Mucosa of descending colon (tissue), 3 donors: ENCODE results near the gene GLYAT. TPM values are rescaled to one million over a fixed set of nuclear protein-coding genes. Genes with fewer than 3 reads are reported as not detected.
A peak's percentile ranks its signal among the peaks of the same experiment; 100 is the strongest.

Experiments used
- ATAC-seq: fragments of 200-7000 bp; cut with Tn5 transposase; one replicate; pipeline ENCODE4 v1.9.1; 2020; ENCODE audit warnings: mild to moderate bottlenecking, moderate library complexity
- DNase-seq, 3 donors: peaks; one replicate each; pipeline ENCODE4 v3.0.0-alpha.2; 2020
- H3K36me3 ChIP-seq: fragments of 200-600 bp; one replicate; pipeline ENCODE4 v1.8.0; 2021; ENCODE audit warnings: low read depth, mild to moderate bottlenecking
- H3K4me1 ChIP-seq: fragments of 200-600 bp; one replicate; pipeline ENCODE4 v1.8.0; 2021; ENCODE audit warnings: low read depth, mild to moderate bottlenecking
- H3K4me3 ChIP-seq: fragments of 200-600 bp; one replicate; pipeline ENCODE4 v1.8.0; 2021; ENCODE audit warnings: mild to moderate bottlenecking
- H3K9me3 ChIP-seq: fragments of 200-600 bp; one replicate; pipeline ENCODE4 v1.8.0; 2021; ENCODE audit warnings: mild to moderate bottlenecking
- intact Hi-C, 2 donors: fragments of 100-400 bp; cut with DNase I in 1 of 2; cut with micrococcal nuclease in 1 of 2; formaldehyde crosslinking; loops; one replicate each; pipeline versions ENCODE4 v1.11.0 to v1.11.1; 2022; cut with DNase I, micrococcal nuclease
- total RNA-seq, 3 donors: library from RNA; stranded (reverse); fragmentation: NEBNext Ultra II Directional in 2 of 3; extraction: Animal tissue kit (Norgen Biotek cat#: 25700) in 2 of 3; gene quantifications; one replicate each; pipeline versions ENCODE4 v1.2.1 to v1.2.4, GENCODE V29; 2021 to 2023
- TF ChIP-seq, protein P1 (sequence below): fragments of 200-600 bp; IDR thresholded peaks from one replicate; pipeline ENCODE4 v1.8.0; 2022; ENCODE audit warnings: antibody characterized with exemption, mild to moderate bottlenecking
- donor health status: DM: no; HTN: no; CAD: no; lungs with moderate emphysema.
- donor health status: DM: no; HTN: no; CAD: no.
- donor health status: DM: no; HTN: yes; CAD: no.

The GLYAT gene
- total RNA-seq, 3 donors from 2014 or later = not detected

DNA sequence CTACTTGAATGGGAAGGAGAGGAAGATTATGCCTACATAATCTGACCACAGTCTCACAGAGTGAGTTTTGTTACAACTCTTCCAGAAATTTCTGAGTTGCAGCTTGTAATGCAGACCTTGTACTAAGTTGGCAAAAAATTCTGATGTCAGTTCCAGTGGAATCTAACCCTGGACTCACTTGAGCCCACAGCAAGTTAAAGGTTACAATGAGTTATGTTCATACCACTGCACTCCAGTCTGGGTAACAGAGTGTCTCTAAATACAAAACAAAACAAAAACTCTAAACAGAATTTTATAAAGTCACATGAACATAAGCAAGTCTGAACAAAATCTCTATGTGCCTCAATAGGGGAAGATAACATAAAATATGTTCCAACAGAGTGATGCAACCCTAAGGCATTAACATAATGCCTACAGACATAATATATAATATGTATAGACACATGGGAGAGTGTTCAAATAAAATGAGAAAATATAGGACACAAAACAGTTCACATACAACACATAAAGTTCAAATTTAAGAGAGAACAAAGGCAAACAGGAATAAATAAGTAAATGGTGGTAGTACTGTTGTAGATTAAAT lies 1.1 kb downstream of the GLYAT start:
- intact Hi-C loops = no loop called here
- no peak for DNase-seq
- TF ChIP-seq, protein P1, sequence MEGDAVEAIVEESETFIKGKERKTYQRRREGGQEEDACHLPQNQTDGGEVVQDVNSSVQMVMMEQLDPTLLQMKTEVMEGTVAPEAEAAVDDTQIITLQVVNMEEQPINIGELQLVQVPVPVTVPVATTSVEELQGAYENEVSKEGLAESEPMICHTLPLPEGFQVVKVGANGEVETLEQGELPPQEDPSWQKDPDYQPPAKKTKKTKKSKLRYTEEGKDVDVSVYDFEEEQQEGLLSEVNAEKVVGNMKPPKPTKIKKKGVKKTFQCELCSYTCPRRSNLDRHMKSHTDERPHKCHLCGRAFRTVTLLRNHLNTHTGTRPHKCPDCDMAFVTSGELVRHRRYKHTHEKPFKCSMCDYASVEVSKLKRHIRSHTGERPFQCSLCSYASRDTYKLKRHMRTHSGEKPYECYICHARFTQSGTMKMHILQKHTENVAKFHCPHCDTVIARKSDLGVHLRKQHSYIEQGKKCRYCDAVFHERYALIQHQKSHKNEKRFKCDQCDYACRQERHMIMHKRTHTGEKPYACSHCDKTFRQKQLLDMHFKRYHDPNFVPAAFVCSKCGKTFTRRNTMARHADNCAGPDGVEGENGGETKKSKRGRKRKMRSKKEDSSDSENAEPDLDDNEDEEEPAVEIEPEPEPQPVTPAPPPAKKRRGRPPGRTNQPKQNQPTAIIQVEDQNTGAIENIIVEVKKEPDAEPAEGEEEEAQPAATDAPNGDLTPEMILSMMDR = no peak
- Histone ChIP-seq H3K9me3 (no peaks in the 10 kb centered on the region), H3K4me1 (no peaks in the 10 kb centered on the region), H3K36me3 (no peaks in the 10 kb centered on the region), H3K4me3 (no peak overlapping the region)
- ATAC-seq = no peak

DNA sequence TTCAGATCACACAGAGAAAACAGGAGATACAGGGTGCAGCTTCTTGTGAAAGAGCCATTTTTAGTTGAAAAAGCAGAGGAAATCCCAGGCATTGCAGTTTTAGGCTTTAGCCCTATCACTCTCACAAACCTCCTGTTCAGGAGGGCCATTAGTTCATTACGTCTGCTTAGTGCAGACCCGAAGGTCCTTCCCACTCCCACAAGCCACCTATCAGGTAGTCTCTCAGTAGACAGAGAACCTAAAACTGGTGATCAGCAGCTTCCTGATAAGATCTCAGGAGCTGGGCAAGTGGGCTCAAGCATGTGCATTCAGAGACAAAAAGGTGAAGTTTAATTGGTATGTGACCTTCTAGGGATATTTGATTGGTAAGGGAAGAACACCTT lies 4.3 kb downstream of the GLYAT start:
- TF ChIP-seq, protein P1 = no peak
- no peak for ATAC-seq
- Histone ChIP-seq H3K4me1 (no peaks in the 10 kb centered on the region), H3K36me3 (no peaks in the 10 kb centered on the region), H3K4me3 (no peak overlapping the region), H3K9me3 (no peaks in the 10 kb centered on the region)
- intact Hi-C loops = no loop called here
- no peak for DNase-seq

DNA sequence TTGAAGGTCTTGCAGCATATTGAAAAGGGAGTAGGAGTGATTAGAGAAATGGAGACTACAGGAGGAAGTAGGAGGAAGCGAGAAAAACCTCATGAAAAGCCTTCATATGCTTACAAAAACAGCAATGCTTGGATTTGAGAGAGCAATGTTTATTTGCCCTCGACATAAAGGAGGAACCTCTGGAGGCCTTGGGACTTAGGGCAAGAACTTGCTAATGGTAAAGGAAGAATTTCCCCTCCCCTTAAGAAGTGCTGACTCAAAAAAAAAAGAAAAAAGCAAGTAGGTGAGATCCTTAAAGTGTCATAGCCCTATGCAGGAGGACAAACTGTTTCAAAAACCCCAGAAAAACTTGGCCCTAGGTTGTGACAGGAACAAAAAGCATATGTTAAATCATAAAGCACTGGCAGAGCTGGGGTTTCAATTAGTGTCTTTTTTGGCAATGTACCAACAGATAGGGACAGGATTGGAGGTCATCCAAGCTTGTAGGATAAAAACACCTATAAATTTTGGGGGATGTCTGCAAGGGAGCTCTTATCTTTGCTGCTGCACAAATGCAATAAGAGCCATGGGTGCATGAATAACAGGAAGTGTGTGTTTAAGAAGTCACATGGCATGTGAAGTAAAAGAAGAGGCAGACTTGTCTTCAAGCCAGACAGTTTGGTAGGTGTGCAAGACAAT lies 4.9 kb downstream of the GLYAT start:
- peak in 1 of 3 donors; percentile 5 for DNase-seq
- Histone ChIP-seq H3K4me1 (no peaks in the 10 kb centered on the region), H3K4me3 (no peak overlapping the region), H3K36me3 (no peaks in the 10 kb centered on the region), H3K9me3 (no peaks in the 10 kb centered on the region)
- intact Hi-C loops = no loop called here
- peak; percentile 52 for ATAC-seq
- TF ChIP-seq, protein P1 = no peak

DNA sequence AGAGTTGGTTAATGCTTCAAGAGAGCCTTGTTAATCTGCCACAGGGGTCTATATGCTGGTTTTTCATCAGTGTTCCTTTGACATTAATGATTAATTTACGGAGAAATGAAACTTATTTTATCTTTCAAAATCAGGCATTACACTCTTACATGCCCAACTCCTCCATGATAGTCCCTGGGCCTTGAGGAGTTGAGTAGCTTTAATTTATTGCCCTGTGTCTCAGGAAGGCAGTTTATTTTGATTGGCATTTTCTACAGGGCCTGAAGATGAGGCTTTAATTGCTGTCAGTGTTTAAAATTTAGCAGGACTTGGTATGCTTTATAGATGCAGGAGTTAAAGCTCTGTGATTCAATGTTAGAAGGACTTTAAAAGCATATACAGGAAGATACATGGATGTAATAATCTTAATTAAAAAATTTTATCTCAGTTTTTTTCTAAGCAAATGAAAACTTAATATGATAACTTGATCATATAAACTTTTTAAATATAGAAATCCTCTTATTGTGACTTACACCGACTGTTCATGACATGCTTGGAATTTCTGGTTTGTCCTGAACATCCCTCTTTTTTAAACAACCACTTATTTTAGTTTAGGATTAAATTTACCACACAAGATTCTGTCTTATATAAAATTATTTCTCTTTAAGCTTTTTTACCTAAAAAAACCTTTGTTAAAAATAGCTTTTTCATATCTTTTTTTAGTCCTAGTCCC lies 12.2 kb downstream of the GLYAT start:
- intact Hi-C loops = no loop called here
- H3K4me1 ChIP-seq = no peaks in the 10 kb centered on the region

DNA sequence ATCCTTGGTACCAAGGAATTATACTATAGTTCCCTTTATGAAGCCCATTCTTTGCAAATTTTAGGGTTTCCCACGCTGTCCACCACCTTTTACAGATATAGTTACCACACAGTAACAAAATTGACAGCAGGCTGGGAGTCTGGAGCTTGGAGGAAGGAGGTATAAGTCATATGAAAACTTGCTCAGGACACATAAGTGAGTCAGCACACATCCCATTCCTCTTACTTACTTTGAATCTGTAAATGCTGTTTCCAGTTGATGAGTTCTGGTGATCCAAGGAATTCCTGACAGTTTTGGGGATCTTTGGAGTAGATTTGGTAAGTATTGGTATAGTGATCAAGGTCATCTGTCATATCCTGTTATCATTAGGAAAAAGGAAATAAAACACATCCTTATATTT lies 19.2 kb downstream of the GLYAT start:
- ATAC-seq (no peak), DNase-seq (no peak)
- intact Hi-C loops = no loop called here
- Histone ChIP-seq H3K4me1 (no peaks in the 10 kb centered on the region), H3K4me3 (no peak overlapping the region), H3K9me3 (no peaks in the 10 kb centered on the region), H3K36me3 (no peaks in the 10 kb centered on the region)
- TF ChIP-seq, protein P1 = no peak

More for the DNA sequence above, 12.2 kb downstream of the GLYAT start:
- TF ChIP-seq, protein P1 = no peak
- Histone ChIP-seq H3K9me3 (peaks cover 7% of the 10 kb centered on the region), H3K36me3 (no peaks in the 10 kb centered on the region), H3K4me3 (no peak overlapping the region)
- ATAC-seq (no peak), DNase-seq (no peak)
